C4-2B (cell line): ENCODE measurements around the gene TCF4.

ENCODE experiments used
- ZFX ChIP-seq: fragments of 450-650 bp; IDR thresholded peaks from 2 replicates; pipeline ENCODE4 v1.6.1; 2017
- TF ChIP-seq, protein P1 (sequence below): fragments of 450-650 bp; conservative IDR thresholded peaks from 2 replicates; pipeline ENCODE4 v1.5.1; 2017; ENCODE audit warnings: mild to moderate bottlenecking

GRCh38 chr18:55265984-55266383, 322.0 kb downstream of the TCF4 start:
- TF ChIP-seq, protein P1, sequence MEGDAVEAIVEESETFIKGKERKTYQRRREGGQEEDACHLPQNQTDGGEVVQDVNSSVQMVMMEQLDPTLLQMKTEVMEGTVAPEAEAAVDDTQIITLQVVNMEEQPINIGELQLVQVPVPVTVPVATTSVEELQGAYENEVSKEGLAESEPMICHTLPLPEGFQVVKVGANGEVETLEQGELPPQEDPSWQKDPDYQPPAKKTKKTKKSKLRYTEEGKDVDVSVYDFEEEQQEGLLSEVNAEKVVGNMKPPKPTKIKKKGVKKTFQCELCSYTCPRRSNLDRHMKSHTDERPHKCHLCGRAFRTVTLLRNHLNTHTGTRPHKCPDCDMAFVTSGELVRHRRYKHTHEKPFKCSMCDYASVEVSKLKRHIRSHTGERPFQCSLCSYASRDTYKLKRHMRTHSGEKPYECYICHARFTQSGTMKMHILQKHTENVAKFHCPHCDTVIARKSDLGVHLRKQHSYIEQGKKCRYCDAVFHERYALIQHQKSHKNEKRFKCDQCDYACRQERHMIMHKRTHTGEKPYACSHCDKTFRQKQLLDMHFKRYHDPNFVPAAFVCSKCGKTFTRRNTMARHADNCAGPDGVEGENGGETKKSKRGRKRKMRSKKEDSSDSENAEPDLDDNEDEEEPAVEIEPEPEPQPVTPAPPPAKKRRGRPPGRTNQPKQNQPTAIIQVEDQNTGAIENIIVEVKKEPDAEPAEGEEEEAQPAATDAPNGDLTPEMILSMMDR: no peak
- TF ChIP-seq ZFX: no peak
